HG02678 (cell line): ENCODE data around the gene BAZ1B.
A peak's percentile ranks its signal among the peaks of the same experiment; 100 is the strongest.
"Not testable (repeated sequence)": the region's sequence is repeated elsewhere in the genome, so short reads cannot be mapped to it uniquely, and the experiment has no call there.

Experiments used
- ATAC-seq: cut with Tn5 transposase; IDR thresholded peaks from one replicate; pipeline ENCODE4 v1.9.1; 2021; ENCODE audit warnings: mild to moderate bottlenecking, moderate library complexity; ENCODE audit not compliant: unreplicated experiment

The BAZ1B gene

DNA sequence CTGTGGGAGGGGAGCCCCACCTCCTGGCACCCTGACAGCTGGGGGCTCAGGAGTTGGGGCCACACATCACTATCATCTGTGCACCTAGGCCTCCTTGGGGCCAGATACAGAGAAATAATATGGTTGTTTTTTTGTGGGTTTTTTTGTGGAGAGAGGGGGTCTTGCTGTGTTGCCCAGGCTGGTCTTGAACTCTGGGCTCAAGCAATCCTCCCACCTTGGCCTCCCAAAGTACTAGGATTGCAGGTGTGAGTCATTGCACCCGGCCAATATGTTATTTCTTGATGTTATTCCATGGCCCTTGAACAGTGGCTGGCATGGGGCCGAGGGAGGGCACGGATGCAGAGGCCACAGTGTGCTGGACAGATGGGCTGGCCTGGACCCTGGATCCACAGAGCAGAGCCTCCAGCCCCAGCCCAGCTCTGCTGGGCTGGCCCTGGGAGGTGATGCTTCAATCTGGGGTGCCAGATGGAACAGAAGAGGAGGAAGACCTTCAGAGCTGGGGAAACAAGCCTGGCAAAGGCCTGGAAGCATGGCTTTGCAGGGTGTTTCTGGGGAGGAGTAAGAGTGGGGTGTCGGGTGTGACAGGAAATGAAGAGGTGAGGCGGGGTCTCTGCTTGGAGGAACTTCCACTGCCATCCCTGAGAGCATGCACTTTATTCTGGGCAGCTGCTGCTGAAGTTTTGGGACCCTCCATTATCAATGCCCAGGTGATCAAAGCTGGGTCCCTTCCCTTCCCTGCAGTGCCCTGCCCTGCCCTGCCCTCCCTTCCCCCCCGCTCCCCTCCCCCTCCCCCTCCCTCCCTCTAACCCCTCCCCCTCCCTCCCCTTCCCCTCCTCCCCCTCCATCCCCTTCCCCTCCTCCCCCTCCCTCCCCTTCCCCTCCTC, 92.2 kb downstream of the BAZ1B start:
- ATAC-seq, result no peak

- no peak for ATAC-seq
Observed at GRCh38 chr7:73429215-73429614, 92.9 kb downstream of the BAZ1B start.

GRCh38 chr7:73427902-73428787, 93.9 kb downstream of the BAZ1B start:
- ATAC-seq, result no peak

GRCh38 chr7:73426016-73426415, 96.1 kb downstream of the BAZ1B start:
- ATAC-seq, result no peak

GRCh38 chr7:73425356-73425983, 96.6 kb downstream of the BAZ1B start:
- ATAC-seq, result no peak

- ATAC-seq, result no peak
Observed at GRCh38 chr7:73424489-73424885, 97.6 kb downstream of the BAZ1B start.

DNA sequence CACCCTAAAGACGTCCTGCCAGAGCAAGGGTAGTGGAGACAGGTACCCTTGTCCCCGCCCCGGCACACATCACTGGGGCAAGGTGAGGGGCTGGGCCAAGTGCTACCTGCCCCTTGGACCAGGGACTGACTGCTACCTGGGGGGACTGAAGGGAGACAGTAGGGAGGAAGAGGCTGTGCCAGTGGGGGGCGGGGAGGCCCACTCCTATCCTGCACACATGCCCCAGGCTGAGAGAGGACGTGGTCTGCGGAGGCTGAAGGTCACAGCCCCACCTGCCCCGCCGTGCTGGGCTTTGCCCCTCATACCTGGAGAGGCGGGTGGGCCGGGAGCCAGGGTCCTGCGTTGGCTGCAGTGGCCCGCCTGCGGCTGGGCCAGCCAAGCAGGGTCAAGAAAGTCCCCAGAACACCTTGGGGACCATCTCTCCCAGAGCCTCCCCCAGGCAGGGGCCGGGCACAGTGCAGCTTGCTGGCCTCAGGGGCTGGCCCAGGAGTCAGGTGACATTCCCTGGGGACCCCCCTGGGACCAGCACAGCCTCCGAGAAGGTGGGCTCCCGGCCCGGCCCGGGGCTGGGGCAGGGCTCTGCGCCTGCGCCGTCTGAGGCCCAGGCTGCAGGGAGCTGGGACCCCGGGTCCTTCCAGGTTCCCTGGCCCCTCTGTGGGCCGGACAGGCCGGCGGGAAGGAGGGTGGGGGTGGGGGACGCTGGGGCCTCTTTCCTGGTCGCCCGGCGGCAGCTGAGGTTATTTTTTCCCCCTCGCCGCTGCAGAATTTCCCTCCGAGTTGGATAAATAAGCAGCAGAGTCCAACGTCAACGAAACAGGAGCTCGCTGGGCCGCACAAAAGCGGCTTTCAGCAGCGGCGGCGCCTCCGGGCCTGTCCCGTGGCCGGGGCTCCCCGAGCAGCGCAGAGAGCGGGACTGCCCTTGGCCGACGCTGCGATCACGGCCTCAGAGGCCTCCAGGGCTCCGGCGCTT, 98.3 kb downstream of the BAZ1B start:
- no peak for ATAC-seq

- ATAC-seq, result not testable (repeated sequence)
Observed at GRCh38 chr7:73420610-73421009, 101.5 kb downstream of the BAZ1B start.

DNA sequence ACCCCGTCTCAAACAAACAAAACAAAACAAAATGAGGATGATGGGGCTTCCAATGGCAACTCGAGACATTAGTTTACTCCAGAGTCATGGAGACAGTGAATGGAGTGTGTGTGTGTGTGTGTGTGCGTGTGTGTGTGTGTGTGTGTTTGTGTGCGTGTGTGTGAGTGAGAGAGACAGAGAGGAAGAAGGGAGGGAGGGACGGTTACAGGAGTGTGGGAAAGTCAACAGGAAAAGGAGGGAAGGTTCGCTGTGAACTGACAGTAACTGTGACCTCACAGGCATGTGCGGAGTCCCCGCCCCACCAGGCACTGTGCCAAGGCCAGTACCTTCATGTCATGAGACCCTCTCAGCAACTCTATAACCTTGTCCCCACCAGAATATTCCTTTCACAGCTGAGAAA, 102.1 kb downstream of the BAZ1B start:
- not testable (repeated sequence) for ATAC-seq

GRCh38 chr7:73418113-73418703, 103.9 kb downstream of the BAZ1B start:
- no peak for ATAC-seq

DNA sequence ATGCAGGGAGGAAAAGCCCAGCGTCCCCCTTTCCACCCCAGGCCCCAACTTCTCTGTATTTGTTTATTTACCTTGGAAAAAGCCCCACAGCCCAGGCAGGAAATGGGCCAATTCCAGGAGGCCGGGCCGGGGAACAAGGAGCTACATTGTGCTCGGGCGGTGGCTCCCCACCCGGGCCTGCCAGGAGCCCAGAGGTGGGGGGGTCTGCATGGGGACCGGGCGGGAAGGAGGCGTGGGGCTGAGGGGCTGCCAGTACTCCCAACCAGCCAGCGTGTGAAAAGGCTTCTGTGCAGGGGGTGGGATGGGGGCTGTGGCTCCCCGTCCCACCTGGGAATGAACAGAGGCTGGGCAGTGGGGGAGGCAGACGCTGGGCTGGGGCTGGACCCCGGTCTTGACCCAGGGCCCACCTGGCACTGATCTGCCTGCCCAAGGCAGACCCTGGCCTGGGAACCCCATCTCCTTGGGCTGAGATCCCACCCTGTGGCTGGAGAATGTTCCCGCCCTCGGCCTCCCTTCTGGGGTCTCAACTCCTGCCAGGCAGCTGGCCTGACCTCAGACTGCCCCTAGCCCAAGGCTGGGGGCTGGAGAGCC, 111.5 kb downstream of the BAZ1B start:
- not testable (repeated sequence) for ATAC-seq

DNA sequence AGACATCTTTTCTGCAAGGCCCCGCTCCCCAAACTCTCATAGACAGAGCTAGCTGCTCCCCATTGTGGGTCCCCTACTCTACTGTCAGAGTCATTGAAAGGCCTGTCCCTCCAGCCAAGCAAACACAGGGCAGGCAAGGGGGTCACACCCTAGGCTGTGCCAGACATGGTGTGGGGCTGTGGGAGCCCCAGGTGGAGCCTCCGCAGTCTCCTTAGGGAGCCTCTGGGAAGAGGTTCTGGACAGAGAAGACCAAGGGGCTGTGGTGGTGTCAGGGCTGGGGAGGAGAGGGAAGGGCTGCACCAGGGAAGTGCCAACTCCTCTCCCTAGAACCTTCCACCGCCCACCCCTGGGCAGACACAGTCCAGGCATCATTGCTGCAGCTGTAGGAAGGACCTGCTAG, 117.2 kb downstream of the BAZ1B start:
- ATAC-seq, result not testable (repeated sequence)

GRCh38 chr7:73399185-73400050, 122.7 kb downstream of the BAZ1B start:
- ATAC-seq, result peak; percentile 43

DNA sequence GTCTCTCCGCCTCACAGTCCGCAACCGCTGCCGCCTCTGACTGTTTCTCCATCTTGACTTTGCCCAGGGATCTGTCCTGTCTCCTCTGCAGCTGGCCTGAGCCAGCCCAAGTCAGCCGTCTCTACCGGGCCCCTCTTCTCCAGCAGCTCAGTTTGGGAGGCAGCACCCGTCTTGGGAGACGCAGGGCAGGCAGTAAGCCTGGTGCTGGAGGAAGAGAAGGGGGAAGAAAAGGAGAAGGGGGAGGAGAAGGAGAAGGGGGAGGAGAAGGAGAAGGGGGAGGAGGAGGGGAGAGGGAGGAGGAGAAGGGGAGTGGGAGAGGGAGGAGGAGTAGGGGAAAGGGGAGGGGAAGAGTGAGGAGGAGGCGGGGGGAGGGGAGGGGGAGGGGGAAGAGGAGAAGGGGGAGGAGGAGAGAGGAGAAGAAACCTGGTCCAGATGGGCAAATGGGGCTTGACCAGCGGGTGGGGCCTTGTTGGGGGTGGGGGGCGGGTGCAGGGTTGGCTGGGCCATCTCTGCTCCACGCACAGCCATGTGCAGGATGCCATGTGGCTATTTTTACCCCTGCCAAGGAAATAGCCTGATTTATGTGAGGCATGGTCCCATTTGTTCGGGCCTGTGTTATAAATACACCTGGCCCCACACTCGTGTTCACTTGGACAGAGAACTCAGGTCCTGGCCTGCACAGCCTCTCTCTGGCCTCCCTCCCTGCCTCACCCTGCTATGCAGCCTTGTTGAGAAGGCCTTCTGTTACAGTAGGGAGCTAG, 124.4 kb downstream of the BAZ1B start:
- ATAC-seq, result no peak

DNA sequence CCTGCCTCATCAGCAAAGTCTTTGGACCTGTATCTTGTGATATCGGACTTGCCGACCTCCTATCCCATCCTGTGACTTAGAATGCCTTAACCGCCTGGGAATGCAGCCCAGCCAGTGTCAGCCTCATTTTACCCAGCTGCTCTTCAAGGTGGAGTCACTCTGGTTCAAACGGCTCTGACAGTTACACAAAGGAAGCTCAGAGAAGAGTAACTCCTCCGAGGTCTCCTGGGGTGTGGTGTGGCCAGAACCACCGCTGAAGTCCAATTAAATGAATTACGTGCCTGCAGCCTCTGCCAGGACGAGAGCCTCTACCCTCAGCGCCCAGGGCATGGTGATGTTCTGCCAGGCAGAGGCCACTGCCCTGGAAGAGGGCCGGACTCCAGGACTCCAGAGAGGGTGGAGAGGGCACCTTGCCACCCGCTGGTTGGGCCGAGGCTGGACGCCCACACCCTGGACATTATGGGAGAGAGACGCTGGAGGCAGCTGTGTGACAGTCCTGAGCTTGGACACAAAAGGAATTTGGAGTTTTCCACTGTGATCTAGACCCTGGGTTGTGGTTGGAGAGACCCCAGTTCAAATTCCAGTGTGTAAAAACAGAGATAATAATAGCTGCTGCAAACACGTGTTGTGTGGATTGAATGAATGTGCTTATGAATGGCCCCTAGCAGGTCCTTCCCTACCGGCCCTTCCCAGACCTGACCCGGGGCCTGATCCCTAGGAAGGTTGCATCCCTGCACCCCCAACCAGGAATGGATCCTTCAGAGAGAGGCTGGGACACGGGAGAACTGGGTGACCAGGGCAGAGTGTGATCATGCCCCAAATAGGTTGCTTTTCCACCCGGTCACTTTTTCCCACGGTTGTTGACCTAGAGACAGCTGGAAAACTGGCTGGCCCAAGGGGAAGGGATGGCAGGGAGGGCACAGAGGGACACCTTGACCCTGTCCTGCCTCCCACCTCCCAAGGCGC, 126.3 kb downstream of the BAZ1B start:
- ATAC-seq, result no peak

DNA sequence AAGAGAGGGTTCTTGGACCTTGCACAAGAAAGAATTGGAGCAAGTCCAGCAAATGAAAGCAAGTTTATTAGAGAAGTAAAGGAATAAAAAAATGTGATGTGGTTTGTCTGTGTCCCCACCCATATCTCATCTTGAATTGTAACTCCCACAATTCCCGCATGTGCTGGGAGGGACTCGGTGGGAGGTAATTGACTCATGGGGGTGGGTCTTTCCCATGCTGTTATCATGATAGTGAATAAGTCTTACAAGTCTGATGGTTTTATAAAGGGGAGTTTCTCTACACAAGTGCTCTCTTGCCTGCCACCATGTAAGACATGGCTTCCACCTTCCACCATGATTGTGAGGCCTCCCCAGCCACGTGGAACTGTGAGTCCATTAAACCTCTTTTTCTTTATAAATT, 127.7 kb downstream of the BAZ1B start:
- ATAC-seq, result no peak

GRCh38 chr7:73391396-73391795, 130.7 kb downstream of the BAZ1B start:
- ATAC-seq, result no peak
